GM21576 (cell line): ENCODE measurements around the gene EEFSEC.

Experiments
- ATAC-seq: cut with Tn5 transposase; IDR thresholded peaks from one replicate; pipeline ENCODE4 v1.9.1; 2021; ENCODE audit warnings: mild to moderate bottlenecking, moderate library complexity; ENCODE audit not compliant: unreplicated experiment

The EEFSEC gene

DNA sequence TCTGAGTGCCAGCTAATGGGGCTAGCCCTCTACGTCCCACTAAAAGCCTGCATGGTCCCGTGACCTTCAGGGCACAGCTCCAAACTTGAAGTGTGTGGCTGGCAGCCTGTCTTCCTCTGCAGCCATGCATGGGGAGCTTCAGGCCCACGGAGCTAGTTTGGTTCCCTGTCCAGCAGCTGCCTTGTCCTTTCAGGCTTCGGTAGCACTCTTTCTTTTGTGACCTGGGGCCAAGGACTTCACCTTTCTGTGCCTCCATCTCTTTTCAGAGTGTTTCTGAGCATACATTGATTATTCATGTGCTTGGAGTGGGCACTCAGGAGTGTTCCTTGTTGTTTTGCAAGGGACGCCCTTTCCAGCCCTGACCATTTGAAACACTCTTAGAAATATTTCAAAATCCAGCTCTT, 158.2 kb downstream of the EEFSEC start:
- ATAC-seq, result no peak

DNA sequence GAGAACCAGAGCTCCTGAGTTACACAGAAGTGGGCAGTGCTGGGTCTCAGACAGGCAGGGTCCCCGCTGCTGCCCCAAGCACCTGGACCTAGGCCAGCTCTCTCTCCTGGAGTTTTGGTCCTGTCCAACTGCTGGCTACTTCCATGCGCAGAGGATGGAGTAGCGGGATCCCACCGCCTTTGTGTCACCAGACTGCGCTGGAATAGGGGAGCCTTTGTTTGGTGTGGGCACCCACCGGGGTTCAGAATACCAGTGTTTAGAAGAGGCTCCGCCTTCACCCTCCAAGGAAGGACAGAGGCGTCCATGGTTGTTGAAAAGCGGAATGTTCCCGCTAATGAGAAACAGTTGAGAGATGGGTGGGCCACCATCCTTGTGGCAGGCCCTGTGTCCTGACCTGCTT, 159.0 kb downstream of the EEFSEC start:
- ATAC-seq, result no peak

DNA sequence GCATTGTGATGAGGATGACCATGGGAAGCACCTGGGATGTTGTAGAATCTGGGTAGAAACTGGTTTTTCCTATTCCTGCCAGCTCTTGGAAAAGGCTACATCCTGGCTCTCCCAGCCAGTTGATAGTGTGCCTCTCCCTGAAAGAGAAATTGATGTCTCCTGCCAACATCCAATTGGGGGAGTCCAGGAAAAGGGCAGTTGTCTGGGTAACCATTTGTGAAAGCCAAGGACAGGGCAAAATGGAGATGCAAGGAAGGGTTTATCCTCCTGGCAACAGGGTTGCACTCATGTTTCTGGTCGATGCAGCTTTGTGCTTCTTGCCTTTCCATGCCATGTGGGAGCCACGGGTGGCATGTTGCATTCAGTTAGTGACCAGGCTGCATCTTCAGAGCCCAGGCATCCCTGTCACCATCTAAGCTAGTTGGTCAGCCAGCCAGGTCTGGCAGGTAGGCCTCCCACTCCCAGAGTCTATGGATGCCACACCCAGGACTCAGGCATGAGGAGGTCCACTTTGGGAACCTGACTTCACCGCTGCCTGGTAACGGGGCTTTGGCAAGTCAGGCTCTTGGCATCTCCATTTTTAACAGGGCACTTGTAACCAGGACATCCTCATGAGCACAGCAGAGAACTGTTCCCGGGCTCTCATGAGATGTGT, 159.9 kb downstream of the EEFSEC start:
- ATAC-seq, result no peak

DNA sequence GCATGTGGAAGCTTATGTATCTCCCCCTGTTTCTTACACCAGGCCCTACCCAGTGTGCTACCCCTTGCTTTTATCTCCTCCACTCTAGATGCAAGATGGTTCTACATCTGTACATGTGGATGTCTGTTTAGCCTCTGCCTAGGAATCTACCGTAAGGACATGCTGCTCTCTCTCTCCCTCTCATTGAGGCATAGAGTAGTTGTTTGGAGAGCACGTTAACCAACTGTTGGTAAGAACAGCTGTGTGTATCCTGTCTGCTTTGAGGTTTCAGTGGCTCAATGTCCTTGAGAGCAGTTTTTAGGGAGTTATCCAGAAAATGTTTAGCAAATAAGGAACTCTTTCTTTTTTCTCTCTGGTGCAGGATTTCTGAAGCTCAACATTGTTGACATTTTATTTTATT, 160.7 kb downstream of the EEFSEC start:
- ATAC-seq, result no peak

DNA sequence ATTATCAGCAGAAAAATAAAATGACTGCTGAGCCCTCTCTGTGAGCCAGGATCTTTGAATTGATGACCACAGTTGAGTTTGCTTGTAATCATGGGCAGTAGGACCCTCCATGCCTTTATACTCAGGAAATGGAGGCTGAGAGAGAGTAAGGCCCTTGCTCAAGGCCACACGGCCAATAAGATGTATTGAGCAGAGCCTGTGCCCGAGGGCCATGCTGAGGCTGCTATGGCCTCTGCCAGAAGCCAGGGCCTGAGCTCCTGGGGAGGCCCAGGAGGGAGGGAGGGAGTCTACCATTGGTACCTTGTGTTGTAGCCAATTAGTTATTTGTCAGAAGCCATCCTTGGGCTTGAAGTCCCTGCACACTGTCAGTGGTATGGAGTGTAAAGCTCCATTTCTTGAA, 162.0 kb downstream of the EEFSEC start:
- ATAC-seq, result no peak

DNA sequence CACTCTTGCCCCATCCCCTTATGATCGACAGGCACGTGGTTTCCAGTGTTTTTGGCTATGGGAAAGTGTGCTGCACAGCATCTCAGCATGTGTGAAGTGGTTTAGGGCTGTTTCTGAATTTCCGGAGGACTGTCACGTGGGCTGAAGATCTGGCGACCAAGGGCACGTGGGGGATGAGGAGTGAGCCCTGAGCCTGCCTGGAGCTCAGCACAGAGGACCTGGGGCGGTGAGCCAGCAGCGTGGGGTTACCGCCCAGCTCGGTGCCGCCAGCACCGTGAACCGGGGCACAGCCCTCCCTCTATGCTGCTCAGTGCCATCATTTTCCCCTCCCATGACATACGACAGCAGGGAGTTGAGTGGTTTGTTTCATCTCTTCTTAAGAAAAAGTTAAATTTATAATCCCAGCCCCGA, 163.2 kb downstream of the EEFSEC start:
- ATAC-seq, result no peak

DNA sequence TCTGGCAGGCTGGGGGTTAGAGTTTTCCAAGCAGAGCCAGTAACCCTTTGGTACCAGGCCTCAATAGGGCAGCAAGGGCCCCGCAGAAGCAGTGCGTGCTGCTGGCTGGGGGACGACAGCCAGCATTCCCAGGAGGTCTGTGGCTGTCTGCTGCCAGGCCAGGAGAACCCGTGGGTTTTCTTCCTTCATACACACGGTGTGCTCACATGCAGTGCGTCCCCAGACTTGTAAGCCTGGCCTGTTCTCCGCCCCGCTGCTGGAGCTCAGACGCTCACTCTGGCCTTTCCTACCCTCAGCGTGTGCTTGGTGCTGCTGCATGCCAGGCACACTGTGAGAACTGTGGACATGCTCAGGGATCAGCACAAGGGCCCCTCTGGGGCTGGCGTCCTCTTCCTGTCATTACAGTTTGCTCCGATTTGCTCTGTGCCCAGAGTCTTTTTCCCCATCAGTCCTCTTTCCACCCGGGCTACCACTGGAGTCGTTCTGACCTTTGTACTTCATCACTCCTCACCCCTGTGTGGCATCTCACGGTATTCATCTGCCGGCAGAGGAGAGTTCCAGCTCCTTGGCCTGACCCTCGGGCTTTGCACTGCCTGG, 163.9 kb downstream of the EEFSEC start:
- ATAC-seq, result no peak

DNA sequence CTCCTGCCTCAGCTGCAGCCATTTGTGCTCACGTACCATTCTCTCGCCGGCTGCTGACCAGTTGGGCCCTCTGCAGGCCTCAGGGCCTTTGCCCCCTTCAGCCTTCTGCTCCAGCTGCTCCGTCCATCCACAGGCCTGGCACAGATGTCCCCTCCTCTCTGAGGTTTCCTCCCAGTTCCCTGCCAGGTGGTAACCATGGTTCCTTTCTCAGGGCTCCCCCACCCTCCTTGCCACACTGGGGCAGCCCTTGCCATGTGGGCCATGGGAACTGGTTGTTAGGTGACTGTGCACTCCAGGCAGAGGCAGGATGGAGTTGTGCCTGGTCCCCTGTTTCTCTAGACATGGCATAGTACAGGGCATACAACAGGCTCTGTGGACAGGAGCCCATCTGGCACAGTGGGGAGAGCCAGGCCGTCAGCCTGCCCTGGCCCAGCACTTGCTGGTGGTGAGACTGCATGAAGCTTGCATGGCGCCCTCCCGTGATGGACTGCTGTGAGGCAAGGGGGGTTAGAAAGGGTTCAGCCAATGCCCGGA, 164.5 kb downstream of the EEFSEC start:
- no peak for ATAC-seq

DNA sequence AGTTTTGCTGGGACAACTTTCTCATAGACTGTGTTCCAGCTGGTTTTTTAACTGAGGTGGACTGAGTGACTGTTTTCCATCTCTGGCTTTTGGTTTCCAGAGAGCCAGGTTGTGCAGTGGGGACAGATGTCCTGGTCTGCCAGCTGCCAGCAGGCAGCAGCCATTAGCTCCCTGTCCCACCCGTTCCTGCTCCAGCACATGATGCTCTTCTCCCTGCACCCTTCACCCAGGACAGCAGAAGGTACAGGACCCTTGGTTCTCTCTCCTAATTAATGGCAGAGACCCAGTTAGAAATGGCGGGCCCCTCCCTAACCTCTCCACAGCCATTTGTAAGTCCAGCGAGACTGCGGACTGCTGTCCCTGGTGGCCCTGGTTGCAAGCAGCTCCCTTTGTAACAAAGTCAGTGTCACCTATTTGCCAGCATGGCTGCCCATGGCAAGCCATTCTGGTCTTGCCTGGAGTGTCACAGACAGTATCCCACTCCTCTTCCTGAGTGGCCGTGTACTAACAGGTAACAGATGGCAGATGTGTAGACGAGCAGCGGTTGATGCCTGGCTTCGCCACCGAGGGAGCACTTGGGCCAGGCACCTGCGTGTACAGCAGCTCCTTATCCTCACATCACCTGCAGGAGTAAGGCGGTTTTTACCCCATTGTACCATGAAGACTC, 165.1 kb downstream of the EEFSEC start:
- no peak for ATAC-seq

DNA sequence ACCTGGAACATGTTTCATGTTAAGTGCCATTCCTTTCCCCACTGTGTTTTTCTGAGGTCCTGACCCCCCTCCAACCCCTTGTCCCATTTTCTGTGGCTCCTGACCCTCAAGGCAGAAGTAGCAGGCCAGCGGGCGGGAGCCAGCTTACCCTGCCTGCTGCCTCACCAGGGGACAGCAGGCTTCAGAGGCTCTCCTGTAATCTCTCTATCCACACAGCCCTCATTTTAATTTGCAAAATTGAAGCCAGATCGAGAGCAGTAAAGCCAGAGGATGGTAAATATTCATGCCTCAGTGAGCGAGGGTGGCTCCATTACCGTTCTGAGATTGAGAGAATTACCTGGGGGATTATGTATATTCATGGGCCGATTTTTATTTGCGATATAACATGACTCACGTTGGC, 165.8 kb downstream of the EEFSEC start:
- ATAC-seq, result no peak

DNA sequence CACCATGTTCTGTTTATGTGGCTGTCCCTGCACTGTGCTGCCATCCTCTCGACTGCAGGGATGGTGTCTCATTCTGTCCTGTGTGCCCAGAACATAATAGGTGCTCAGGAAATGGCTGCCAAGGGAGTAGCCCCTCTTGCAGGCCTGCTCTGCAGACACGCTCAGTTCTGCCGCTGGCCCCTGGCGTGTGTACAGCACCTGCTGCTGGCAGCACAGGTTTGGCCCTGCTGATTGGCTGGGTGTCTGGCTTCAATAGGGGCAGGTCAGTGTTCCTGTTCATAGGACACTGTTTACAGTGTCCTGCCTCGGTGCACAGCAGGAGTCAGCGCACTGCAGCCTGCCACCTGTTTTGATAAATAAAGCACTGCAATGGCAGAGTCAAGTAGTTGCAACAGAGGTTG, 166.5 kb downstream of the EEFSEC start:
- no peak for ATAC-seq

DNA sequence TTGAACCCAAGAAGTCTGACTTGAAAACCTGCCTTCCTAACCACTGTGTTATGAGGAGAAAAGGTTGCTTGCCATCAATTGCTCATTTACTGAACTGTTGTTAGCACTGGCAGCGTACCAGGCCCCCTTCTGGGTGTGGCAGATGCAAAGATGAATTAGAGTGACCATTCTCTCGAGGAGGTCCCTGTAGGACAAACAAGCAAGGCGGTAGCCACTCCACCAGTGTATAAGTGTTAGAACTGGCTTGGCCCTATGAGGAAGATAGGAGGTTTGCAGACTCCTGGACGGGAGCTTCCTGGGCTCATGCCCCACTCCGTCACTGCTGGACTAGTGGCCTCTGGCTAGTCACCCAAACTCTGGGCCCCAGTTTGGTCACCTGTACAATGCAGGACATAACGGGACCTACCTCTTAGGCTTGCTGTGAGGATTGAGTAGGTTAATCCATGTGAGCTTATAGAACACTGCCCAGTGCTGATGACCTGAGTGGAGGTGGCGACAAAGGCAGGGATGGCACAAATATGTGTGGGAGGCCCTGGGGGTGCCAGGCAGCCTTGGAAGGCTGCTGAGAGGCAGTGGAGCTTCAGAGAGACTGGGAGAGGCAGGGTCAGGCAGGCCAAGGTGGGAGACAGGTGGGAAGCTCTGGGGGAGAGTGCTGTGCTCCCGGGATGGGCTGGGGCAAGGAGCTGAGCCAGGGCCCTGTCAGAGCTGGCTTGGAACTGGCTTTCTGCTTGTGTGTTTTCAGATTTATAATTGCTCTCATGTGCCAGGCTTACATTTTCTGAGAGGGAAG, 167.5 kb downstream of the EEFSEC start:
- no peak for ATAC-seq

DNA sequence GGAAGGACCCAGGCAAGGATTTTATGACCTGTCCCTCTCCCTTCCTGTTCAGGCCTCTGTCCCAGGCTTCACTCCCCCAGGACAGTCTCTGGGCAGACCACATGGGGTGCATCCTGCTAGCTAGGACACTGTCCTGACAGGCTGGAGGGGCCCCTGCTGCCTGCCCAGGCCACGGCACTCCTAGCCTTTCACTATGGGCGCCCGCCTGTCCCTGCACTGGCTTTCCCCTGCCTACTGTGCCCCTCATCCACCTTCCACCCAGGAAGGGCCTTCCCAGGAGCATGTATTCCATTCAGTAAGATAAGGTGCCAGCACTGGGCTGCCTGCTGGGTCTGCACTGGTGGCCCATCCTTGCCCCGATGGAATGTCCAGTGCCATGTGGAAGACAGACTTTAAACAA, 168.1 kb downstream of the EEFSEC start:
- ATAC-seq, result no peak

DNA sequence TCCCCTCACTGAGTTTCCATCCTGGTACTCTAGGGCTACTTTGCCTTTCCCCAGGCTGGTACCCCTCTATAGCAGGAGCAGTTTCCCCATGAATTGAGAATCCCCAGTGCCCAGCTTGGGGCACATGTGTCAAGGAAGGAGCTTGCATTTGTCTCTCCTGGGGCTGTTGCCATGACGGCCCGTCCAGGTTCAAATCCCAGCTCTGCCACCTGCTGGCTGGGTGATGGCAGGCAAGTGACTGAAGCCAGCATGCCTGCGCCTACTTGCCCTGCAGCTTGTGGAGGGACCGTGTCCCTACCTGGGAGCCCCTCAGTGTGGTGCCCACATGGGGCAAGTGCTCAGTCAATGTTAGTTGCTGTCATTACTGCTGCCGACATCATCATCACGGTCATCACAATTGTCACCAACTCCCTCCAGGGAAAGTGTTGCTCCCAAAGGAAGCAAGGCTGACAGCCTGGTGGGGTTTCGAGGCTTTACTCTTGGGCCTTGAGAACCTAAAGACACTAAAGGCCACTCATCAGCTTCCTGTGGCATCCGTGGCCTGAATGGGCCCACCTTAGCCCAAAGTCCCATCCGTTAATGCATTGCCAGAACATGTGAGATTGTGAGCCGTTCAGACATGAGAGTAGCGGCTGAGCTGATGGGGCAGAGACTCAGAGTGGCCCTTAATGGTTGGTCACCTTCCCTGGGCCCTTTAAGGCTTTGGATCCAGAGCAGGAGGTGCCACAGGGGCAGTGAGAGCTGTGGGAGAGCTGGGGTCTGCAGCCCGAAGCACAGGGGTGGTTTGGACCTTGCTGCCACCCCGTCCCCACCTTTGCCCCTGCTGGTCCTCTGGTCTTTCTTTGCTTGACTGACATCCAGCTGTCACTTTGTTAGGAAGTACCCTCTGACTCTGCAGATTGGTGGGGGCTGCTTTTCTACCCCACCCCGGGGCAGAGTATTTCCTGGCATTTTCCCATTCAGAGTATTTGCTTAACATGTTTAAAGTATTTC, 169.0 kb downstream of the EEFSEC start:
- ATAC-seq, result no peak

DNA sequence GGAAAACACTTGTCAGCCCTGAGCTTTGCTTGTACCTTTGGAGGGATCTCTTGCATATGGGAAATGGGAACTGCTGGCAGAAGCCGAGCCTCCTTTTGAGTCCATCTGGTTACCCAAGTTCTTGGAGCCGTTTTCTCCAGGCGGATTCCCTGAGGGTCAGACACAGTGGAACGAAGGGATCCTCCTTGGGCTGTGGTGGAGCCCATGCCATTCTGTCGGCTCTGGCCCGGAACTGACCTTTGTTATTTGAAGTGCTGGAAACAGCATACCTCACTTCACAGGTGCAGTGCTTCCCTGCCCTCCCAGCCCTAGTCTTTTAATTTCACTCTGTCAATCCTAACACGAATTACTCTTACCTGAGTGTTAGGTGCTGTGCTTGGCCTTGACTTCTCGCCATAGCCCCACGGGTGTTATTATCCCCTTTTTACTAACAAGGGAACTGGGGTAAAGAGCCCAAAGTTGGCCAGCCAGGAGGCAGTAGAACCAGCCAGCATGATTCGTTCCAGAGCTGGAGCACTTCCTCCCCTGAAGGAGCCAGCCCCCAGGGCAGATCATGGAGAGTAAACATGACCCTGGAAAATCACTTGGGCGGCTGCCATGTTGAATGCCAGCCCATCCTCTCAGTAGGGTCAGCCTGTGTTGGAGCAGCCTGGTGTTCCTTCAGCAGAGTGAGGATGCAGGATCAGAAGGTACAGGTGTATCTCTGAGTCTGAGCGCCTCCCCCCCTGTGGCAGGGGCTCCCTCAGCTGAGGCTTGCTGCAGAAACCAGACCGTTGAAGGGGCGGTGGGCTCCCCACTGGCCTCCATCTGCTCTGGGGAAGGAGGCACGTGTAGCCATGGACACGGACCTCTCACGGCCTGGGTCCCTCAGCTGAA, 170.2 kb downstream of the EEFSEC start:
- ATAC-seq, result no peak

DNA sequence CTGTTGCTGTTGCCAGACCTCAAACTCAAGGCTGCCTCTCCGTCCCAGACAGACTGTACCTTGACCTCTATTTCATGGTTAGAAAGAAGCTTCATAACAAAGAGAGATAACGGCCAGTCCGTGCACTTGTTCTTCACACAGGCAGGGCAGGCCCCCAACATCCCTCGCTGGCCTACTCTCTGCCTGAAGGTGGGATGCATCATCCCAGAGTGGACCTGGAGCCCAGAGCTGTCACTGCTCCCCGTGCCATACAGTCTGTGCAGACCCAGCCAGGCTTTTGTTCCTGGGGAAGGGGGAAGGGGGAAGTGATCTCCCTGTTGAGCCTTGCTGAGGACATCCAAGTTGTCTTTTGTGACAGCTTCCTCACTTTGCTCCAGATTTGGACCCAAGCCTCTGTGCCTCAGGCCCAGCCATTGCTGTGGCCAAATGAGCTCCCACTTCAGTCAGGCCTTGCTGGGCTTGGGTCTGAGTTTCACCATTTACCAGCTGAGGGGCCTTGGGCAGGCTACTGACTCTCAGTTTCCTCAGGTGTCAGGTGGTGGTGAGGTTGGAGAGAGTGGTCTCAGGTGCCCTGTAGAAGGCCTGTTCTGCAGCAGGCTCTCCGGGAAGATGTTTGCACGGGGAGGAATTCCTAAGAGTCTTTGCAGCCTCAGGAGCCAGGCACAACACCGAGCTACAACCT, 171.8 kb downstream of the EEFSEC start:
- ATAC-seq, result no peak

DNA sequence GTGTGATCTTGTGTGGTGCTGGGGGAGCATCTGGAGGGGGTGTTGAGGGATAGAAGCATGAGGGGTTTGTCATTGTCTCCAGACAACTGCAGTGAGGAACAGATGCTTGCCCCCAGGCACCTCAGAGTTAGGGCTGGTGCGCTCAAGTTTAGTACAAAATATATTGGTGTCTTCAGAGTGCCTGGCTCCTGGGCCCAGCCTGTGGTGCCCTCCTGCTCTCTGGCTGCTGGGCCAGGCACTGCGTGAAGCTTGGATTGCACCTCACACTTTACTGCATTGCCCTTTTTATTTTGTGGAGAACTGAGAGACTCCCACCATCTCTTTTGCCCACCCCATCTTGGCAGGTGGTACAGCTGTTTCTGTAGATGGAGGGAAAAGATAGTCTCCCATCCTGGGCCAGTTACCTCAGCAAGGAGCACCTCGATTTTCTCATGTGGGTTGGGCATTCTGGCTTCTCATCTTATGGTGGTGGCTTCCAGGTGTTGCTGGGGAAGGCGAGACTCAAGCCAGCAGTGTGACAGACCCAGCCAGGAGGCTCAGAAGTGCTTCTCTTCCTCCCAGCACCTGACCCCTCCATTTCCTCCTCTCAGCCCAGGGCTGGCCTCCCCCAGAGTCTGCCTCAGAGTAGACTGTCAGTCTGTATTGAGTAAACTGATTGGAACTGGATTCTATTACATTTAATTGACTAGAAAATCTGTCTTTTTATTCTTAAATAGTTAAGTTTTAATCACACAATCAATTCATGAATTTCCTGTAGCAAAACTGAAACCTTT, 173.0 kb downstream of the EEFSEC start:
- no peak for ATAC-seq

DNA sequence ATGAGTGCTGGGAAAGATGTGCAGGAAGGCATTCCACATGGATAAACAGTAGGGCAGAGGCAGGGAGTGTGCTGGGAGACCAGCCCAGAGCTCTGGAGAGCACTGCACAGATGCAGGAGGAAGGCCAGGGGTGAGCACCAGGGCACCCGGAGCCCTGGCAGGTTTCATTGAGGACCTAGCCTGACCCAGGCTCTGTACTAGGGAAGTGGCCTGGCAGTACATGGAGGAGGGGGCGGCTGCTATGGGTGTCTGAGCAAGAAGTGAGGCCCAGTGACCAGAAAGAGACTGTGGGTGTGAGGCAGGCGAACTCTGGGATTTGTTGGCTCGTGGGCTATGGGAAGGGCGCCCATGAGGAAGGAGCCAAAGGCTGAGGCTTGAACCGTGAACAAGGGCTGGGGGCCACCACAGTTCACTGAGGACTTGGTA, 174.3 kb downstream of the EEFSEC start:
- ATAC-seq, result no peak
